Heart left ventricle (tissue), 16 donors: ENCODE measurements around the gene PRIMPOL. TPM values are rescaled to one million over a fixed set of nuclear protein-coding genes. Genes with fewer than 3 reads are reported as not detected.
"Not testable (repeated sequence)": the region's sequence is repeated elsewhere in the genome, so short reads cannot be mapped to it uniquely, and the experiment has no call there.

Experiments used
- ATAC-seq, 4 donors: fragments of 200-7000 bp; cut with Tn5 transposase; one replicate each; pipeline ENCODE4 v1.9.1; 2020 to 2022; ENCODE audit warnings: moderate library complexity in 4 of 4, mild to moderate bottlenecking in 3 of 4, moderate number of reproducible peaks in 1 of 4
- DNase-seq, 5 donors: peaks; one replicate each; pipeline ENCODE4 v3.0.0-alpha.2; 2020
- H3K27ac ChIP-seq, 12 donors: fragments of 200-600 bp; sonication (generic) in 4 of 12; one replicate each; pipeline versions ENCODE4 v1.5.0 to v1.8.0; 2016 to 2022; ENCODE audit warnings: mild to moderate bottlenecking in 2 of 12
- H3K27me3 ChIP-seq, 9 donors: fragments of 200-600 bp; sonication (generic) in 2 of 9; one replicate each; pipeline versions ENCODE4 v1.5.1 to v1.8.0; 2016 to 2022; ENCODE audit warnings: mild to moderate bottlenecking in 3 of 9
- H3K36me3 ChIP-seq, 9 donors: fragments of 200-600 bp; sonication (generic) in 2 of 9; one replicate each; pipeline versions ENCODE4 v1.5.0 to v1.8.0; 2018 to 2022; ENCODE audit warnings: mild to moderate bottlenecking in 2 of 9
- H3K4me1 ChIP-seq, 12 donors: fragments of 200-600 bp; sonication (generic) in 4 of 12; one replicate each; pipeline versions ENCODE4 v1.5.0 to v1.8.0; 2016 to 2022; ENCODE audit warnings: mild to moderate bottlenecking in 3 of 12
- H3K4me3 ChIP-seq, 12 donors: fragments of 200-600 bp; sonication (generic) in 4 of 12; one replicate each; pipeline versions ENCODE4 v1.5.0 to v1.8.0; 2017 to 2022; ENCODE audit warnings: mild to moderate bottlenecking in 9 of 12, moderate library complexity in 4 of 12
- H3K9me3 ChIP-seq, 12 donors: fragments of 200-600 bp; sonication (generic) in 4 of 12; one replicate each; pipeline versions ENCODE4 v1.5.0 to v1.8.0; 2016 to 2022; ENCODE audit warnings: mild to moderate bottlenecking in 1 of 12
- POLR2A ChIP-seq, 2 donors: fragments of 450-650 bp; IDR thresholded peaks; one replicate each; pipeline ENCODE4 v1.6.1; 2017; ENCODE audit warnings: antibody characterized with exemption in 2 of 2, mild to moderate bottlenecking in 2 of 2, moderate library complexity in 2 of 2
- WGBS, 4 donors: extraction: QIAGEN DNeasy Blood & Tissue Kit in 2 of 4; methylation state at CpG; one replicate each; pipeline versions ENCODE4 v1.1.5 to v1.1.7; 2013 to 2018; 5-methylcytosine and 5-hydroxymethylcytosine counted together
- intact Hi-C, 10 donors: fragments of 100-400 bp; cut with DNase I; formaldehyde crosslinking; loops; one replicate each; pipeline versions ENCODE4 v1.11.1 to v1.14.2; 2022
- polyA plus RNA-seq, 2 donors: library from polyadenylated mRNA; stranded (reverse); fragments of 200-250 nt; gene quantifications; one replicate each; pipeline ENCODE4 v1.2.3, GENCODE V29; 2013
- total RNA-seq, 9 donors: library from RNA; depleted of rRNA in 2 of 9; stranded (reverse); fragments of >200 nt in 2 of 9; fragmentation: NEBNext Ultra II Directional in 3 of 9; extraction: Animal tissue kit (Norgen Biotek cat#: 25700) in 3 of 9; gene quantifications; one replicate each; pipeline versions ENCODE4 v1.1.0 to v1.2.4, GENCODE V29; 2016 to 2023
- TF ChIP-seq, protein P1 (sequence below), 12 donors: fragments of 200-600 bp; sonication (generic) in 4 of 12; IDR thresholded peaks; one replicate each; pipeline versions ENCODE4 v1.5.0 to v1.8.0; 2018 to 2022; ENCODE audit warnings: antibody characterized with exemption in 12 of 12, mild to moderate bottlenecking in 5 of 12
- donor health status: ischemic (EF 13 %, LVEDD 7.1; RV severe dilation, severe dysfunction).
- donor health status: healthy with polysubstance abuse.
- donor health status: DM: no; HTN: yes; CAD: no.
- donor health status: DM: no; HTN: no; CAD: no.
- donor health status: ischemic (EF 25% LVEDD 6.9; RV normal size, moderate dysfunction).
- donor health status: ischemic (EF 25% LVEDD 5.7; RV mildly dilated, moderate dysfunction).
- donor health status: healthy.
- donor health status: DM: yes; HTN: yes; CAD: no.
- donor health status: ischemic (EF 35%, LVEDD 5.7; RV mildly dilated, moderate dysfunction).
- donor health status: nonischemic (EF 11% LVEDD 7.7; RV severe dilation, severe dysfunction).
- donor health status: DM: yes; HTN: yes; CAD: no.
- donor health status: PGD.
- donor health status: ischemic (EF 29% LVEDD 5.4; RV normal size, mild dysfunction).
- donor health status: nonischemic (EF 23%, LVEDD 6.1; RV moderate dilation, normal function).

PRIMPOL gene
- total and polyA plus RNA-seq, 11 donors = 5.2 to 24.8 (median 10.6) TPM

- Histone ChIP-seq H3K27me3 (no peaks in the 10 kb centered on the region), H3K9me3 (peaks cover 0 to 14% (median 6%) of the 10 kb centered on the region in 12 donors), H3K4me1 (peaks cover 0 to 9% (median 0%) of the 10 kb centered on the region in 12 donors), H3K36me3 (no peaks in the 10 kb centered on the region), H3K27ac (peak overlapping the region in 1 of 12 donors; percentile 37), H3K4me3 (no peak overlapping the region)
- peak in 3 of 4 donors; percentile 49 to 72 (median 63) for ATAC-seq
- TF ChIP-seq, protein P1, sequence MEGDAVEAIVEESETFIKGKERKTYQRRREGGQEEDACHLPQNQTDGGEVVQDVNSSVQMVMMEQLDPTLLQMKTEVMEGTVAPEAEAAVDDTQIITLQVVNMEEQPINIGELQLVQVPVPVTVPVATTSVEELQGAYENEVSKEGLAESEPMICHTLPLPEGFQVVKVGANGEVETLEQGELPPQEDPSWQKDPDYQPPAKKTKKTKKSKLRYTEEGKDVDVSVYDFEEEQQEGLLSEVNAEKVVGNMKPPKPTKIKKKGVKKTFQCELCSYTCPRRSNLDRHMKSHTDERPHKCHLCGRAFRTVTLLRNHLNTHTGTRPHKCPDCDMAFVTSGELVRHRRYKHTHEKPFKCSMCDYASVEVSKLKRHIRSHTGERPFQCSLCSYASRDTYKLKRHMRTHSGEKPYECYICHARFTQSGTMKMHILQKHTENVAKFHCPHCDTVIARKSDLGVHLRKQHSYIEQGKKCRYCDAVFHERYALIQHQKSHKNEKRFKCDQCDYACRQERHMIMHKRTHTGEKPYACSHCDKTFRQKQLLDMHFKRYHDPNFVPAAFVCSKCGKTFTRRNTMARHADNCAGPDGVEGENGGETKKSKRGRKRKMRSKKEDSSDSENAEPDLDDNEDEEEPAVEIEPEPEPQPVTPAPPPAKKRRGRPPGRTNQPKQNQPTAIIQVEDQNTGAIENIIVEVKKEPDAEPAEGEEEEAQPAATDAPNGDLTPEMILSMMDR (IDR thresholded peaks at IDR 0.05) = no peak
- no peak for TF ChIP-seq POLR2A (IDR thresholded peaks at IDR 0.05)
- intact Hi-C loops = no loop called here
- DNase-seq = peak in 3 of 5 donors; percentile 23 to 37 (median 23)
- WGBS, 4 donors = 61 to 68% (median 65%) methylated on average over 9 of the region's 9 CpGs
These were observed 31.8 kb upstream of the PRIMPOL start for GRCh38 chr4:184617600-184618196.

GRCh38 chr4:184620212-184620867 is 29.2 kb upstream of the PRIMPOL start:
- H3K27ac ChIP-seq = no peak overlapping the region
- no peak for DNase-seq
- intact Hi-C loops = no loop called here
- 92 to 94% (median 92%) methylated on average over 11 of the region's 11 CpGs for WGBS, 4 donors
- peaks cover 0 to 2% (median 0%) of the 10 kb centered on the region in 12 donors for H3K9me3 ChIP-seq
- no peak for TF ChIP-seq POLR2A (IDR thresholded peaks at IDR 0.05)
- TF ChIP-seq, protein P1 (IDR thresholded peaks at IDR 0.05) = no peak
- H3K4me1 ChIP-seq = peaks cover 0 to 9% (median 0%) of the 10 kb centered on the region in 12 donors
- ATAC-seq = no peak
- H3K36me3 ChIP-seq = peaks cover 0 to 6% (median 0%) of the 10 kb centered on the region in 9 donors
- no peaks in the 10 kb centered on the region for H3K27me3 ChIP-seq
- no peak overlapping the region for H3K4me3 ChIP-seq

- TF ChIP-seq POLR2A (IDR thresholded peaks at IDR 0.05) = no peak
- TF ChIP-seq, protein P1 (IDR thresholded peaks at IDR 0.05) = no peak
- ATAC-seq = no peak
- H3K27ac ChIP-seq = no peak overlapping the region
- 88 to 92% (median 90%) methylated on average over 3 of the region's 3 CpGs for WGBS, 4 donors
- DNase-seq = no peak
- H3K9me3 ChIP-seq = no peaks in the 10 kb centered on the region
- H3K4me1 ChIP-seq = peaks cover 0 to 9% (median 0%) of the 10 kb centered on the region in 12 donors
- intact Hi-C loops = no loop called here
- peaks cover 0 to 9% (median 3%) of the 10 kb centered on the region in 9 donors for H3K36me3 ChIP-seq
- H3K27me3 ChIP-seq = no peaks in the 10 kb centered on the region
- no peak overlapping the region for H3K4me3 ChIP-seq
These were observed 28.0 kb upstream of the PRIMPOL start for GRCh38 chr4:184621518-184621917.

GRCh38 chr4:184624504-184624903 is 25.0 kb upstream of the PRIMPOL start:
- H3K9me3 ChIP-seq, intact Hi-C loops, H3K4me3 ChIP-seq, H3K27me3 ChIP-seq, H3K4me1 ChIP-seq, ATAC-seq, DNase-seq, H3K27ac ChIP-seq: not testable (repeated sequence)
- WGBS, 4 donors = 97 to 99% (median 98%) methylated on average over 3 of the region's 3 CpGs
- H3K36me3 ChIP-seq = peaks cover 0 to 38% (median 30%) of the 10 kb centered on the region in 9 donors
